ENCODE measurements around the gene CX3CL1.

GRCh38 chr16:57345666-57346204, 26.6 kb upstream of the CX3CL1 start:
- TF ChIP-seq CTCF (IDR thresholded peaks at IDR 0.05; ENCODE audit: extremely low read depth in 1 of 2, insufficient read depth in 1 of 2, low read depth in 1 of 2, low read length in 2 of 2) (no peak), EZH2 (IDR thresholded peaks at IDR 0.05; ENCODE audit: borderline replicate concordance, low read depth, low read length, severe bottlenecking) (no peak), POLR2A (IDR thresholded peaks at IDR 0.05; ENCODE audit: low read depth, low read length) (no peak), JUN (IDR thresholded peaks at IDR 0.05; ENCODE audit: borderline replicate concordance, insufficient read depth, insufficient read length, low read depth) (no peak), MAX (IDR thresholded peaks at IDR 0.05; ENCODE audit: insufficient read depth, insufficient read length) (no peak), FOS (IDR thresholded peaks at IDR 0.05; ENCODE audit: borderline replicate concordance, insufficient read depth, low read length) (no peak), MYC (IDR thresholded peaks at IDR 0.05; ENCODE audit: low read depth, low read length) (no peak), POLR2AphosphoS5 (IDR thresholded peaks at IDR 0.05; ENCODE audit: insufficient read depth, low read depth, low read length) (no peak)

Data from endothelial cell of umbilical vein (primary cell).